NCI-H524 treated with DMSO at 0.1 percent for 48 hours (cell line): ENCODE measurements around the gene SLC12A3.
A peak's percentile ranks its signal among the peaks of the same experiment; 100 is the strongest.
"Not testable (repeated sequence)": the region's sequence is repeated elsewhere in the genome, so short reads cannot be mapped to it uniquely, and the experiment has no call there.

Source experiments
- DNase-seq: peaks from one replicate; lab custom pipeline; 2025; lab: John Stamatoyannopoulos, UW

SLC12A3 gene

DNA sequence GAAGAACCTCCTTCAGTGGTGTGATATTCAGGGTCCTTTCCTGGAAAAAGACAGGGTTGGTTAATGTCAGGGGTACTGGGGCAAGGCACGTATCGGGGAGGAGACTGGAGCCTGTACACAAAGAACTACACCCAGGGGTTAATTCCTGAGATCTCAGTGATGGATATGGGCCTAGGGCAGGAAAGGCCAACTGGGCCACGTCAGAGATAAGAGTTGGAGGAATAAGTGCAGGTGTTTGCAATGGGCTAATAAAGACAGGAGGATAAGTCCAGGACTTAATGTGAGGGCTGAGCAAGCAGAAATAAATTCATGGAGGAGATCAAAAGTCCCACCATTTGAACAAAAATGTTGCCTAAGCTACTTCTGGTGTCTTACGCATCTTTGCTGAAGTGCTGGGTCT is 56.6 kb downstream of the SLC12A3 start:
- DNase-seq, result no peak

- DNase-seq, result no peak
Observed at GRCh38 chr16:56923481-56924091, 58.6 kb downstream of the SLC12A3 start.

- DNase-seq, result no peak
Observed at GRCh38 chr16:56927471-56927870, 62.5 kb downstream of the SLC12A3 start.

DNA sequence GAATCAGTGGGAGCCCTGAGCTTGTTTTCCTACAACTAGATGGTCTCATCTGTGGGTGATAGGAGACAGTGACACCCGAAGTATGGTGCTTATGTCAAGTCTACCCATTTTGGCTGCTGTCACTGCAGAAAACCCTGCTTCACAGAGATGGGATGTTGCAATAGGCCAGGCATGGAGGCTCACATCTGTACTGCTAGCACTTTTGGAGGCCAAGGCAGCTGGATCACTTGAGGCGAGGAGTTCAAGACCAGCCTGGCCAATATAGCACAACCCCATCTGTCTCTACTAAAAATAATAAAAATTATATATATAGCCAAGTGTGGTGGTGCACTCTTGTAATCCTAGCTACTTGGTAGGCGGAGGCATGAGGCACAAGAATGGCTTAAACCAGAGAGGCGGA is 64.6 kb downstream of the SLC12A3 start:
- no peak for DNase-seq

DNA sequence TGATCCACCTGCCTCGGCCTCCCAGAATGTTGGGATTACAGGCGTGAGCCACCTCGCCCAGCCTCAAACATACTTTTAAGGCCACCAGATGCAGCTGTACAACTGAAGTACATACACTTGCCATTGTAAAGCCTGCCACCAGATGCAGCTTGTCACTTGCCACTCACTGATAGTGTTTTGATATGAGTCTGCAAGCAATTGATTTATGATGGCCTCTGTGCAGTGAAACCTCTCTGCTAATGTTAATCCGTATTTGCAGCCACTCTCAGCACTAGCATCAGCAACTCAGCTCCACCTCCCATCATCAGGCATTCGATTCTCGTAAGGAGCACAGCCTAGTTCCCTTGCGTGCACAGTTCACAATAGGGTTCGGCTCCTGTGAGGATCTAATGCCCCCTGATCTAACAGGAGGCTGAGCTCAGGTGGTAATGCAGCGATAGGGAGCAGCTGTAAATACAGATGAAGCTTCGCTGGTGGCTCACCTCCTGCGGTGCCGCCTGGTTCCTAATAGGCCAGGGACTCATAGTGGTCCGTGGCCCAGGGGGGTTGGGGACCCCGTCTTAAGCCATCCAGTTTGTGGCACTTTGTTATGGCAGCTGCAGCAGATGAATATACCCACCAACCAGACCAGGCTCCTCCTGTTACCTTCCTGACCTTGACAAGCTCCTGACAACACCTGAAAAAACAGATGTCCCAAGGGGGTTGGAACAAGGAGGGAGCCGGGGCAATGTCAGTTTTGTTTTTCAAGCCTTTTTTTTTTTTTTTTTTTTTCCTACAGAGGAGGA is 65.7 kb downstream of the SLC12A3 start:
- peak; percentile 86 for DNase-seq

GRCh38 chr16:56931271-56931891 is 66.4 kb downstream of the SLC12A3 start:
- no peak for DNase-seq

- peak; percentile 86 for DNase-seq
Observed at GRCh38 chr16:56931892-56932720, 67.1 kb downstream of the SLC12A3 start, which contains the start of gene HERPUD1. TSS of gene HERPUD1 (plus strand) at chr16:56932142. CDS start at chr16:56932245, 103 bp downstream.

- DNase-seq, result no peak
Observed at GRCh38 chr16:56932721-56933619, 68.0 kb downstream of the SLC12A3 start.

- no peak for DNase-seq
Observed at GRCh38 chr16:56933828-56934598, 69.0 kb downstream of the SLC12A3 start.

- not testable (repeated sequence) for DNase-seq
Observed at GRCh38 chr16:56934599-56935145, 69.7 kb downstream of the SLC12A3 start.

DNA sequence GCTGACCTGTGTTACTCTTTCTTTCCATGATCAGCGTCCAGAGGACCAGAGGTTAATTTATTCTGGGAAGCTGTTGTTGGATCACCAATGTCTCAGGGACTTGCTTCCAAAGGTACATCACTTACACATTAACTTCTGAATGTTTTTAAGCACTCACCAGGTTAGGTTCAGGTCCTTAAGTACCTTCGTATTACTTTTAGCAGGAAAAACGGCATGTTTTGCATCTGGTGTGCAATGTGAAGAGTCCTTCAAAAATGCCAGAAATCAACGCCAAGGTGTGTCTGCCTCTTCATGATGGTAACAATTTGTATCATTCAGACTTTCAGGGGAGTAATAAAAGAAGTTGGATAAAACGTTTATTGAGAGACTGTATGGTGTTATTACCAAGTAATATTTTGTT is 70.2 kb downstream of the SLC12A3 start:
- no peak for DNase-seq

- DNase-seq, result no peak
Observed at GRCh38 chr16:56936491-56936890, 71.5 kb downstream of the SLC12A3 start.

DNA sequence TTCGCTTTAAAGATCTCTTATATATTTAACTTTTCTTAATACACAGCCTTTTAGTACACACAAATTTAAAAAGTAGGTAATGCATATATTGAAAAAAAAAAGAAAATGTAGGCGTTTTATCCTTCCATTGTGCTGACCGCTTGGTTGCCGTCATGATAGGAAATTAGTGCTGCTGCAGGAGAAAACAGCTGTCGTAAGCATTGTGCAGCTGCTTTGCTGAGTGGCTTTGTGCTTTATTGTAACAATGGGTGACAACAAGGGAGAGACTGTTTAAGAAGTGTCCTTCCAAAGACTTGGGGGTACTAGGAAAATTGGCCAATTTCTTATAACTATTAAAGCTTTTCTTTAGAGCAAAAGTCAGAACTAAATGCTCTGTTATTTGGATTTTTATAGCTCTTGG is 71.9 kb downstream of the SLC12A3 start:
- DNase-seq, result no peak

DNA sequence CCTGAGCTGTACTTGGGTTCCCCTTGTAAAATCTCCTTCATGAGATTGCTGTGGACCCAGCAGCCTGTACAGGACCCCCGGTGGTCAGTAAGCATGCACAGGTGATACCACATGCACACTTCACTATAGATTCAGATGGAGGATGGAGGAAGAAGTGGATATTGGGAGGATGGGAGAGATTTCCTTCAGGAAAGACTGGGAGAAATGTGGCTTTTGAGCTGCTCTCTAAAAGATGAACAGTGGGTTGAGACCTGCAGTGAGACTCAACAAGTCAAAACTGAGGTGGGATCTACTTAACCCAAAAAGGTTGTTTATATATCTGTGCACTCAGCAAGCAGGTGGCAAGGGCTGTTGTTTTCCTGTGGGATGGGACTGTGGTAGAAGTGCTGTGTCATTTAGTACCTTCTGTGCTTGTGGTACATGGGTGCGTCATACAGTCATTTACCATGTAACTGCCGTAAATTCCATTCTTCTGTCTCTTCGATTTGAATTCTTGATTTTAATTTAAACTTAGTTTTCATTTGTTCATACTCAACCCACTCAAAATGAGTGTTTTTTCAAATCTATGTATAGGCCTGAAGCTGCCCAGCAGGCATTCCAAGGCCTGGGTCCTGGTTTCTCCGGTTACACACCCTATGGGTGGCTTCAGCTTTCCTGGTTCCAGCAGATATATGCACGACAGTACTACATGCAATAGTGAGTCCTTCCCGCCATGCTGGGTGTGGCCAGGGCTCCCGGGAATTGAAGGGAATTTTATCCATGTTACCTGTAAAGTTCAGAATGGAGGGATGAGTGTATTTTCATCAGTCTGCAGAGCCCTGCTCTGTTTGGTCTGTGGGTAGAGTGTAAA is 73.9 kb downstream of the SLC12A3 start:
- DNase-seq, result no peak

DNA sequence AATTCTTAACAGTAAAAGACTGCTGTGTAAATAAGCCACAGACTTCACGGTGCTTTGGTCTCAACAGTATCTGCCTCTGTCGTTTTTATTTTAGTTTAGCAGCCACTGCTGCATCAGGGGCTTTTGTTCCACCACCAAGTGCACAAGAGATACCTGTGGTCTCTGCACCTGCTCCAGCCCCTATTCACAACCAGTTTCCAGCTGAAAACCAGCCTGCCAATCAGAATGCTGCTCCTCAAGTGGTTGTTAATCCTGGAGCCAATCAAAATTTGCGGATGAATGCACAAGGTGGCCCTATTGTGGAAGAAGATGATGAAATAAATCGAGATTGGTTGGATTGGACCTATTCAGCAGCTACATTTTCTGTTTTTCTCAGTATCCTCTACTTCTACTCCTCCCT is 74.8 kb downstream of the SLC12A3 start:
- no peak for DNase-seq

- no peak for DNase-seq
Observed at GRCh38 chr16:56941092-56941491, 76.1 kb downstream of the SLC12A3 start.

DNA sequence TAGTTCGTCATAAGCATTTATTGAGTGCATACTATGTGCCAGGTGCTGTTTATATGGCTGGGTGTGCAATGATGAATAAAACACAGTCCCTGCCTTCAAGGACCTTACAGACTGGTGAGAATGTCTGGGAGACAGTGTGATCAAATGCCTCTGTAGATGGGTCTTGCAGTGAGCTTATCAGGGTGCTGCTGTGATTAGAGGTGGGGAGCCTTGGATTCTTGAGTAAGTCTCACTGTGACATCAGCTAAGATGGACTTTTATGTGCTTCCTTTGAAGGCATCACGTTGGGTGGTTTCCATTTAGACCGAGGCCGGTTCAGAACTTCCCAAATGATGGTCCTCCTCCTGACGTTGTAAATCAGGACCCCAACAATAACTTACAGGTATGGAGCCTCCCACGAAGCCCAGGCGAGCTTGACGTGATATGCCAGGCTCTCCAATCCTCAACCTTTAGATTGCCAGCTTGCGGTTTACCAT is 76.9 kb downstream of the SLC12A3 start:
- no peak for DNase-seq

DNA sequence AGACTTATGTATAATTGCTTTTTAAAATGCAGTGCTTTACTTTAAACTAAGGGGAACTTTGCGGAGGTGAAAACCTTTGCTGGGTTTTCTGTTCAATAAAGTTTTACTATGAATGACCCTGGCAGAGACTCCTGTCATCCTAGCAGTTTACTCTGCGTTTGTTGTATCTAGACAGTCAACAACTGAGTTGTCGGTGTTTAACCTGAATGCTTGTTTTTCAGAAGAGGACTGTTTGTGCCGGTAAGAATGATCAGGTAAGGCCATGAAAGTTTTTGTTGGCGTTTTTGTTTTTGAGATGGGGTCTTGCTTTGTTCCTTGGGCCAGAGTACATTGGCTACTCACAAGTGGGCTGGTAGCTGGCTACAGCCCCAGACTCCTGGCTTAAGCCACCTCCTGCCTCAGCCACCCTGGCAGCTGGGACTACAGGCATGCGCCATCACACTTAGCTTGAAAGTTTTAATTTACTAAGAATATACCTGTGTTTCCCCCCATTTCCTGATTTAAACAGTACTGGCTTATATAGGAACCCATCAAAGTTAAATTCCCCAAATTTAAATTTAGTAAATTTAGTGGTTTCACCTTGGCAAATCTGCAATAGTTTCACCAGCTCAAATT is 78.9 kb downstream of the SLC12A3 start:
- no peak for DNase-seq
